GM19238 (cell line): ENCODE data around the gene CCSAP.
A peak's percentile ranks its signal among the peaks of the same experiment; 100 is the strongest.
"Not testable (repeated sequence)": the region's sequence is repeated elsewhere in the genome, so short reads cannot be mapped to it uniquely, and the experiment has no call there.

Experiments used
- DNase-seq: peaks from one replicate; pipeline ENCODE4 v3.0.0; 2011; ENCODE audit warnings: low spot score; ENCODE audit not compliant: insufficient read length

The CCSAP gene

GRCh38 chr1:229342656-229343569 lies at the start of gene CCSAP:
CCSAP (minus strand) TSS chr1:229343047; CDS start chr1:229342465, 582 bp downstream.
- peak; percentile 36 for DNase-seq

GRCh38 chr1:229390130-229390529 lies 47.3 kb upstream of the CCSAP start:
- no peak for DNase-seq

GRCh38 chr1:229388897-229389580 lies 46.2 kb upstream of the CCSAP start:
- no peak for DNase-seq

GRCh38 chr1:229385853-229386456 lies 43.1 kb upstream of the CCSAP start:
- no peak for DNase-seq

- no peak for DNase-seq
Measured at GRCh38 chr1:229384822-229385221, 42.0 kb upstream of the CCSAP start.

- no peak for DNase-seq
Measured at GRCh38 chr1:229383961-229384360, 41.1 kb upstream of the CCSAP start.

GRCh38 chr1:229383188-229383587 lies 40.3 kb upstream of the CCSAP start:
- DNase-seq = no peak

- DNase-seq = no peak
Measured at GRCh38 chr1:229381234-229381633, 38.4 kb upstream of the CCSAP start.

- DNase-seq = no peak
Measured at GRCh38 chr1:229380536-229381160, 37.8 kb upstream of the CCSAP start.

GRCh38 chr1:229379846-229380245 lies 37.0 kb upstream of the CCSAP start:
- DNase-seq = no peak

GRCh38 chr1:229378586-229379367 lies 35.9 kb upstream of the CCSAP start:
- no peak for DNase-seq

- DNase-seq = not testable (repeated sequence)
Measured at GRCh38 chr1:229378035-229378434, 35.2 kb upstream of the CCSAP start.

- DNase-seq = no peak
Measured at GRCh38 chr1:229377429-229377828, 34.6 kb upstream of the CCSAP start.

GRCh38 chr1:229376521-229376920 lies 33.7 kb upstream of the CCSAP start:
- no peak for DNase-seq

GRCh38 chr1:229374485-229374884 lies 31.6 kb upstream of the CCSAP start:
- DNase-seq = no peak

GRCh38 chr1:229373395-229373794 lies 30.5 kb upstream of the CCSAP start:
- DNase-seq = no peak

- no peak for DNase-seq
Measured at GRCh38 chr1:229372251-229372650, 29.4 kb upstream of the CCSAP start.

- DNase-seq = no peak
Measured at GRCh38 chr1:229371624-229372023, 28.8 kb upstream of the CCSAP start.

- no peak for DNase-seq
Measured at GRCh38 chr1:229370601-229371021, 27.8 kb upstream of the CCSAP start.

GRCh38 chr1:229368347-229368746 lies 25.5 kb upstream of the CCSAP start:
- DNase-seq = no peak

GRCh38 chr1:229365569-229365968 lies 22.7 kb upstream of the CCSAP start:
- no peak for DNase-seq
